ENCODE results near the gene STAC2. TPM values are rescaled to one million over a fixed set of nuclear protein-coding genes. Genes with fewer than 3 reads are reported as not detected.

Gene STAC2
- total RNA-seq, 1 donor from 2014 or later: 1.5 TPM

DNA sequence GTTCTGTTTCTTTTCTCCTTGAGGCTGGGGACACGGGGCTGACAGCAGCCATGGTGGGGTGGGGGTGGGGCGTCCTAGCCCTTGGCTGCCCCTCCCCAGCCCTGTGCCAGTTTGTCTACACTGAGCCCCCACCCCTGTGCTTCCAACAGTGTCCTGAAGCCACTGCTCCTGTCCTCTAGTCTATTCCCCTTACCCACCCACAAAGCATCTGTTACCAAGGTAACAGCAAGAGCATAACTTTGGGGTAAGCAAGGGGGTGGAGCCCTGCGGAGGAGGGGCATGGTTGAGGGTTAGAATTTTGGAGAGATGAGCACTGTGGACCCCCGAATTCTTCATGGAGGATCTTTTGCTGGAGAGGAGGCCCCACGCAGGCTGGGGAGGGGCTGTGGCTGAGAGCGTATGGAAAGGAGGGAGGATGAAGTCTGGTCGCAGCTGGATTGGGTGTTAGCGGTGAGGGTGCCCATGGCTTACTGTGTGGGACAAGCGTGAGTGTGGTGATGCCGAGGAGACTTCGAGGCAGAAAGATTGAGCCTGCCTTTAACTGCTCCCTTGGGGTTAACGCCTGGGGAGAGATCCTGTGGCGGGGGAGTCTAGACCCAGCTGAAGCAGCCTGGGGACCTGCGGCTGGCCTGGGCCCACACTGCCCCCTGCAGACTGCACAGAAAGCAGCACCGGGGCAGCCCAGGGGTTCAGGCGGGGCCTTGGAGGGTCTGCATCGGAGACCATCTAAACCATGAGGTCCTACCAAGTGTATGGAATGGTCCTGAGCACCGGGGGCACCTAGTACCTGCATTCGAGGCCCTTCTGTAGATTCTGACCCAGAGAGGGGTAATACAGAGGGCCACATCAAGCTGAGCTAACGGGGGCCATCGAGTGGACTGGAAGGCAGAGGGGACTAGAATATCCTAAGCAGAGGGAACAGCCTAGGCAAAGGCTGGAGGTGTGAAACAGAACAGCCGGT lies 6.1 kb upstream of the STAC2 start:
- DNase-seq: peak; percentile 6

GRCh38 chr17:39231091-39231561 lies 5.4 kb upstream of the STAC2 start:
- DNase-seq: peak; percentile 3

DNA sequence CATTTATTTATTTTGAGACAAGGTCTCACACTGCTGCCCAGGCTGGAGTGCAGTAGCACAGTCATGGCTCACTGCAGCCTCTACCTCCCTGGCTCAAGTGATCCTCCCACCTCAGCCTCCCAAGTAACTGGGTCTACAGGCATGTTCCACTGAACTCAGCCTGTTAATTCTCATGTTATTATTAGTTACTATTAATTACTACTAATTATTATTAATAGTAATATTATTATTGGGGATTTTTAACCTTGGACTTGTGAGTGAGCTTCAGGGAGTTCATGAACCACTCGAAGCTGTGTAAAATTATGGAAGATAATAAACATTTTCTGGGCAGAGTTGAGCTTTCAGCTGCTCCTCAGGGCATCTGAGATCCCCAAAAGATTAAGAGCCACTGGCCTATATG lies 4.6 kb upstream of the STAC2 start:
- DNase-seq: no peak

DNA sequence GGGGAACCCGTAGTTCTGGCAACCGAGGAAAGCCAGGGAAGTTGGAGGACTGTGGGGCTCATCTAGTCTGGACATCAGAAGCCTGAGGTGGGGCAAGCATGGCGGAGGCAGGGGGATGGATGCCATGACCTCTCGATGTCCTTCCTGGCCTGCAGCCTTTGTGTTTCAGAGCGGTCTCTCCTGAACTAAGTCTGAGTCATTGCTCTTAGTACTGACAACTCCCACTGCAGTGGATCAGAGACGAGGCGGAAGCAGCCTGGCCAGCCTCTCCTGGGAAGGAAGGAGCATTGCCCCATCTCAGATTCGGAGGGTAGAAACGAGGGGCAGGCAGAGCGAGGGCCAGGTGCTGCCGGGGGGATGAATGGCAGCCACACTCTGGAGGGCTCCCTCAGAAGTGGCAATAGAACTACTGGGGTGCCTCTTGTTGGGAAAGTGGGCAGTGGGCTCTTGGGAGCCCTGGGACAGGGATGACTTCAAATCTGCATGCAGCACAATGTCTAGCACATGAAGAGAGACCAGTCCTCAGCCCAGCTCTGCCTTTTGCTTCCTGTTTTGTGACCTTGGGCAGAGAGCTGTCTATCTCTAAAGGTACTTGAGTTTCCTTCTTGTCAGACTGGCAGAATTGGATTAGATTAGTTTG lies 3.6 kb upstream of the STAC2 start:
- DNase-seq: no peak

DNA sequence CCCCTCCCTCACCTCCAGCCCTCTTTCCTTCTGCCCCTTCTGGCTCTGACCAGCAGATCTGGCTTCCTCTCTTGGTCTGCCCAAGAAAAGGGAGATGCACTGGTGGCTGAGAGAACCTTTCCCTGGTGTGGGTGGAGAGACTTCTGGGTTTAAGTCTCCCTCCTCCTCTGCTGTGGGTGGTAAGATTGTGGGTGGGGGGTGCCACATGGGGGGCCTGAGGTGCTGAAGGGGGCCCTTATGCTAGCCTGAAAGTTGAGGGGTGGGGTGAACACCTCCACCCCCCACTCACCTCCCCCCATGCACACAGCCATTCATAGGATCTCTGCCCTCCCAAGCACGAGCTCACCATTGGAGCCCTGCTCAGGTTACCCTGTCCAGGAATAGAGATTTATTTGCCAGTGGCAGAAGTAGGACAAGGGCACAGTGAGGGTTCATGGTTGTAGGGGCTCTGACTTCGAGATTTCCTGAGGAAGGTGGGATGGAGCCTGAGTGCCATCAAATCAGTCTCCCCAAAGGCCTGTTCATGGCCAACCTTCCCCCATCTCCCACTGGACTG lies 1.7 kb upstream of the STAC2 start:
- no peak for DNase-seq

DNA sequence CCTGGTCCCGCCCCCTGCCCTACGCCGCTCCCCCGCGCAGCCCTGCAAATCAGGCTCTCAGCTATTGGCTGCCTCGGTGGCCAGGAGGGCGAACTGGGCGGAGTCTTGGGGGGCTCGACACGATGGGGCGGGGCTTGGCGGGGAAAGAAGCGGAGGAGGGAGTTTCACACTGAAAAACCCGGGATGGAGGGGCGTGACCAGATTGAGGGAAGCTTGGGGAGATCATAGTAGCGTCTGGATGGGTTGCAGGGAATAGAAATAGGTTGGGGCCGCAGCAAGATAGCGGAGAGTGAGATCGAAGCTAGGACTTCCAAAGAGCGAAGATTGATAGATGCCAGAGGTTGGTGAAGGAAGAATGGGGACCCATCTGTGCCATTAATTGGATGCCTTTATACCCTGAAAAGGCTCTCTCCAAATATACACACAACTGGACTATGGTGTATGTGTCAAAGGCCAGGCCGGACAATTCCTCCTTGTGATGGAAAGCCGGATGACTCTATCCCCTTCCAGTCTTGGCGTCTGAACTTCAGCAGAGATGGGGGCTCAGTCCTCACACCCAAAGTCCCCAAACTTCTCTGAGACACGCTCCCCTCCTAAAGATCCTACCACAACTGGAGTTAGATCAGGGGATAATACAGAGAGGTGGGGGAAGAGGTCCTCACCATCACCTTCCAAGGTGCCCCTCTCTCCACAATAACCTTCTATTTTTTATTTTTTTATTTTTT lies 376 bp upstream of the STAC2 start:
- peak; percentile 40 for DNase-seq

DNA sequence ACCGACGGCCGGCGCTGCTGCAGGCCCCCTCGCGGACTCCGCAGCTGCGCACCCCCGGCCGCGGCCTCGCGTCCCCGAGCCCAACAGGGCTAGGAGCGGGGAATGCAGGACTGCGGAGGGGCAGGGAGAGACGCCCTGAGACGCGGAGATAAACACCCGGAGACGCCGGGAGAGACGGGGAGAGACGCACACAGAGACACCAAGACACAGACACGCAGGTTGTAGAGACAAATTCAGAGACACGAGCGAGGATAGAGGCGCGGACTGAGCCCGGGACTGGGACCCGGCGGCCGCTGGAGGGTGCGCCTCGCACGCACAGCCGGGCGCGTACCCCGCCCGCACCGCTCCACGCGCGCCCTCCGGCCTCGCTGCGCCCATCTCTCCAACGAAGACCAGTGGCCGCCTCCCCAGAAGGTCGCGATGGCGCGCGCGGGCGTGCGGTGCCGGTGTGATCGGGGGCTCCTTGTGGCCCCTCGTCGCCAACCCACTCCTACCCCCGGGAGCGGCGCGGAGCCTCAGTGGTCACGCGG lies 902 bp downstream of the STAC2 start:
- DNase-seq: no peak

GRCh38 chr17:39223907-39224777 lies 1.6 kb downstream of the STAC2 start:
- no peak for DNase-seq

- no peak for DNase-seq
Measured at GRCh38 chr17:39222866-39223834, 2.6 kb downstream of the STAC2 start.

DNA sequence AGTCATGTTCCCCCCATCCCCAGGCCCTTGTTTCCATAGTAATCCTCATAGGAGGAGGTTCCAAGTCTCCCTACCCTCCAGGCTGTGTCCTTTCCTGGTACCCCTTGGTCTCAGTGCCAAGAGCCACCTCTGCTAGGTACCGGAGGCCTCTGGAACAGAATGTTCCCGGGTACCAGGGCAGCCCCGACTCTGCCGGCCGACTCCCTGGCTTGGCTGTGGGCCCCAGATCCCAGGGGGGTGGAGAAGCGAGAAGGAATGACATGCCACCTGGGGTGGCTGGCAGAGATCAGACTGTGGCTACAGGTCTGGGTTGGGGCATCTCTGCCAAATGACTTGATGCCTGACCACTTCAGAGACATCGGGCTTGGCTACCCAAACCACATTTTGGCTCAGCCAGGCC lies 3.6 kb downstream of the STAC2 start:
- no peak for DNase-seq

GRCh38 chr17:39221572-39221971 lies 4.2 kb downstream of the STAC2 start:
- no peak for DNase-seq

GRCh38 chr17:39219647-39220154 lies 6.0 kb downstream of the STAC2 start:
- no peak for DNase-seq

DNA sequence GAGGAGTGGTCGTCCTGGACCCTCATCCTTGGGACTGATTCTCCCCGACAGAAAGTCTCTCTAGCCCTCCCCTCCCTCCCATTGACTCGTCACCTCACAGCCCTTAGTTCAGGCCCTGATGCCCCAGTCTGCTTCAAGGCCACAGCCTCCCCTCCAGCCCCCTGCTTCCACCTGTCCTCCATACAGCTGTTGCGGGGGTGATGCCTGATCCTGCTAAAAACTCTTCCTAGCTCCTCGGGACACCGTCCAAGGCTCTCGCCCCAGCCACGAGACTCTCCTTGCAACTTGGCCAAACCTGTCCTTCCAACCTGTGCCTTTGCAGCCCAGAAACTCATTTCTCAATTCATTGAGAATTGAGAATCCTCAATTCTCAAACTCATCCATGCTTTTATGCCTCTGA lies 6.8 kb downstream of the STAC2 start:
- DNase-seq: no peak

DNA sequence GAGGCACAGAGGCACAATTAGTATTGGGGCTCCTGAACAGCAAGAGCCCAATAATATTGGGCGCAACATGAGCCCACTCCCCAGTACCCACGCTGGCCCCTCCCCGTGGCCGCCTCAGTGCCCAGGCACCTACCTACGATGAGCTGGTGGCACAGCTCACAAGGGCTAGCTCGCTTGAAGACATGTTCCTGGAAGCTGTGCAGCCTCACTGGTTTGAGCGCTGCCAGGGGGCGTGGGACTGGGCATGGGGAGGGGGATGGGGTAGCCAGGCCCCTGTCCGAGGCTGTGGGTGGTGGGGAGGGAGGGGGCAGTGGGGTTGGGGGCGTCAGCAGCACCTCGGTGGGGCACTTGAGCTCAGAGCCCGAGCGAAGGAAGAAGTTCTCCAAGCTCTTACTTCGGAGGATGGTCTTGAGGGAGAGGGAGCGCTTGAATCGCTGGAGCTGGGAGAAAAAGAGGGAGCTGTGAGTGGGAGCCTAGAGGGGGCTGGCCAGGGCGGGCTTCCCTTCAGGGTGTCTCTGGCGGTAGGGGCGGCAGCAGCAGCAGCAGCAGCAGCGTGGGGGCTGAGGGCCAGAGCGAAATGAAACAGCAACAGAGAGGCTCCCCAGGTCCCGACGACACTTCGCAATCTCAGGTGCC lies 7.9 kb downstream of the STAC2 start:
- no peak for DNase-seq

DNA sequence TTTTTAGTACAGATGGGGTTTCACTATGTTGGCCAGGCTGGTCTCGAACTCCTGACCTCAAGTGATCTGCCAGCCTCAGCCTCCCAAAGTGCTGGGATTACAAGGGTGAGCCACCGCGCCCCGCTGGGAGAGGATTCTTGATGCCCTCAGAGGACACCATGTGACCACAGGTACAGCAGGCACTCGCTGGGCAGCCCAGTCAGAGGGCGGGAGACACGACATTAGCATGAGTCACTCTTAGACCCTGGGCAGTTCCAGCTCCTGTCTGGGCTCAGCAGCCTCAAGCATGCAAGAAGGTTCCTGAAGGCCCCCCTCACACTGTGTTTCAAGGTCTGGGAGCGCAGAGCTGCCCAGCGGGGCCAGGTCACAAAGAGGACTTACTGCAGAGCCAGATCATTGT lies 11.9 kb downstream of the STAC2 start:
- DNase-seq: no peak

DNA sequence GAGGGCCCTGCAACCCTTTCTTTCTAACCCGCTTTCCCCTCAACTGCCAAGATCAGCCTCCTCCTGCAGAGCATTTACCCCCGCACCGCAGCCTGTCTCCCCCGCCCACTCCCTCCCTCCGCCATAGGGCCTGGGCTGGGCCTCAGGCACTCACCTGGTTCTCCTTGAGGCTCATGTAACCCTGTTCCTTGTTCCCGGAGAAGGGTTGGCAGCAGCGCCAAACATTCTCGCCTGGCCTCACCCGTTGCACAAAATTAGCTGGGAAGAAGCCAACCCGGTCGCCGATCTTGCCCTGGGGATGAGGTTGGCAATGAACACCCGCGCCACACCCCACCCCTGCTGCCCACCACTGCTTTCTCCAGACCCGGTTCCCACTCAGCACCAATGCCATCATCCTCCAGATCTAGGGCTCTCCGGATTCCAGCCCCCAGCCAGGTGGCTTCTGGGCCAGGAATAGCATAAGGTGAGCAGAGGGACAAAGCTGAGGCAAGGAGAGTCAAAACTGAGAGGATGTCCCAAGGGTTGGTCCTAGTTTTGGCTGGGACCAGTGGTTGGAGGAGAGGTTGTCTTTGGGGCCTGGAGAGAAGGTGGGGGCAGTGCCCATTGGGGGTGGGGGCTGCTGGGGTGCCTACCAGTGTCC lies 12.8 kb downstream of the STAC2 start:
- no peak for DNase-seq

- no peak for DNase-seq
Measured at GRCh38 chr17:39212195-39212810, 13.4 kb downstream of the STAC2 start.

DNA sequence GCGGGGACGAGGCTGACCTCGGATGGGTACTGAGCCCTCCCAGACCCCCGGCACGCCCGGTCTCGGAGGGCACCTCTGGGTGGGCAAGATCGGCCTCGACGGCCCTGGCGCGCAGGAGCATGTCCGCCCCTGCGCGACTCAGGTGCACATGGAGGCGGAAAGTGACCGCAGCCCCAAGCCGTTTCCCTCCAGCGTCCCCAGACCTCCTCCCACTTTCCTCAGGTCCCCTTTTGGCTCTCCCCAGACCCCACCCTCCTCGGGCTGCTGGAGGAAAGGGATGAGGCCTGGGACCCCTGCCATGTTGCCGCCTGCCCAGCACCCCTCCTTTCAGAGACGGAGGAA lies 15.7 kb downstream of the STAC2 start:
- no peak for DNase-seq

Data from skin of body (tissue), 2 donors.